Measurements from ENCODE around the gene FGD6. TPM values are rescaled to one million over a fixed set of nuclear protein-coding genes. Genes with fewer than 3 reads are reported as not detected.

FGD6 gene
- total RNA-seq, 1 experiment from 2014 or later = 18.2 TPM

- H4K20me1 ChIP-seq (ENCODE audit: insufficient read depth) = no peaks in the 10 kb centered on the region
- no peaks in the 10 kb centered on the region for H3K27me3 ChIP-seq (ENCODE audit: insufficient read depth, low read length)
- H3K9ac ChIP-seq (ENCODE audit: low read length) = no peak overlapping the region
- no peaks in the 10 kb centered on the region for H3K4me1 ChIP-seq (ENCODE audit: control insufficient read depth in 1 of 2, insufficient read depth in 2 of 2, low read length in 2 of 2)
- H3K9me2 ChIP-seq (ENCODE audit: insufficient read depth) = no peaks in the 10 kb centered on the region
- TF ChIP-seq RAD21 (IDR thresholded peaks at IDR 0.05; ENCODE audit: low read depth) = no peak
- TF ChIP-seq TCF7L2 (IDR thresholded peaks at IDR 0.05; ENCODE audit: borderline replicate concordance, extremely low read depth, insufficient read depth, insufficient read length) = no peak
- no peak for TF ChIP-seq CEBPB (IDR thresholded peaks at IDR 0.05; ENCODE audit: low read depth)
- TF ChIP-seq ZNF274 (IDR thresholded peaks at IDR 0.05; ENCODE audit: low read depth, low read length) = no peak
- TF ChIP-seq SIN3A (IDR thresholded peaks at IDR 0.05; ENCODE audit: low read depth) = no peak
- no peak for TF ChIP-seq REST (IDR thresholded peaks at IDR 0.05; ENCODE audit: low read depth)
- TF ChIP-seq FOSL1 (IDR thresholded peaks at IDR 0.05; ENCODE audit: low read depth) = no peak
- no peak for TF ChIP-seq ZBTB33 (IDR thresholded peaks at IDR 0.05; ENCODE audit: extremely low read depth, insufficient replicate concordance, low read length)
- no peak for TF ChIP-seq CTCF (IDR thresholded peaks at IDR 0.05 in 2 of 3, conservative IDR thresholded peaks at IDR 0.05 in 1 of 3; ENCODE audit: borderline replicate concordance in 1 of 3, insufficient read depth in 1 of 3, low read depth in 2 of 3, low read length in 2 of 3)
- TF ChIP-seq ELF1 (IDR thresholded peaks at IDR 0.05; ENCODE audit: borderline replicate concordance, low read depth) = no peak
- TF ChIP-seq JUND (IDR thresholded peaks at IDR 0.05) = no peak
- TF ChIP-seq ZFX (IDR thresholded peaks at IDR 0.05) = no peak
- no peak overlapping the region for H3K4me3 ChIP-seq (replicated peaks in 1 of 2; ENCODE audit: low read depth in 1 of 2, low read length in 2 of 2)
- POLR2A ChIA-PET = no interaction called here
- DNase-seq (ENCODE audit: low read depth, low spot score) (no peak), ATAC-seq (no peak)
- no peak overlapping the region for H3K4me2 ChIP-seq (ENCODE audit: low read length)
- no peaks in the 10 kb centered on the region for H3K9me3 ChIP-seq (ENCODE audit: control insufficient read depth in 1 of 2, insufficient read depth in 1 of 2, low read depth in 1 of 2, low read length in 2 of 2)
- intact Hi-C loops (cut with micrococcal nuclease) = no loop called here
- no peaks in the 10 kb centered on the region for H3K79me2 ChIP-seq (ENCODE audit: insufficient read depth, low read length)
- peaks cover 11% of the 10 kb centered on the region in 2 experiments for H3K36me3 ChIP-seq (ENCODE audit: control insufficient read depth in 1 of 2, insufficient read depth in 2 of 2, low read length in 2 of 2)
- no peak overlapping the region for H2AFZ ChIP-seq (ENCODE audit: low read depth, low read length, poor library complexity, severe bottlenecking)
- H3K27ac ChIP-seq (ENCODE audit: low read depth, low read length) = no peak overlapping the region
- no TSS peak for BruUV-seq (replicated peaks)
- CTCF ChIA-PET = interaction anchor here (1.0 kb wide), 1 partner anchor 271 kb away, joined by 5 read pairs; no protein-coding TSS in a partner anchor
- RAD21 ChIA-PET (ENCODE audit: low non-redundant PET in 1 of 2, low total read pairs in 2 of 2, uncharacterized antibody in 2 of 2, unreplicated experiment in 2 of 2) = no interaction called here
Measured at GRCh38 chr12:95262808-95263207, 45.5 kb upstream of the FGD6 start.
